GM11168 (cell line): ENCODE results near the gene TCP1.

Experiments used
- in situ Hi-C: fragments of 300-500 bp; cut with MboI; formaldehyde crosslinking; loops from one replicate; pipeline ENCODE4 v1.12.0; 2022; ENCODE audit warnings: low sequenced_read_pairs; ENCODE audit not compliant: unreplicated experiment

Gene TCP1

DNA sequence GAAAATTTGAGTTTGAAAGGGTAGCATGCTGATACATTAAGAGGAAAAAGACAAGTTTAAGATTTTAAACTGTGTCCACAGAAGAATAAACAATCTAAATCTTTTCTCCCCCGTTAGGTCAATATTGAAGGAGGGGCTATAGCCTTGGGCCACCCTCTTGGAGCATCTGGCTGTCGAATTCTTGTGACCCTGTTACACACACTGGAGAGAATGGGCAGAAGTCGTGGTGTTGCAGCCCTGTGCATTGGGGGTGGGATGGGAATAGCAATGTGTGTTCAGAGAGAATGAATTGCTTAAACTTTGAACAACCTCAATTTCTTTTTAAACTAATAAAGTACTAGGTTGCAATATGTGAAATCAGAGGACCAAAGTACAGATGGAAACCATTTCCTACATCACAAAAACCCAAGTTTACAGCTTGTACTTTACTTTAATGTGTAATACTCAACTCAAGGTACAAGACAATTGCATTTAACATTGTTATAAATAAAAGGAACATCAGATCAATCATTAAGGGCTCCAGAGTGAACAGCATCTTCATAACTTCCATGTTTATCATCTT is 10.8 kb downstream of the TCP1 start:
- in situ Hi-C loops = no loop called here

DNA sequence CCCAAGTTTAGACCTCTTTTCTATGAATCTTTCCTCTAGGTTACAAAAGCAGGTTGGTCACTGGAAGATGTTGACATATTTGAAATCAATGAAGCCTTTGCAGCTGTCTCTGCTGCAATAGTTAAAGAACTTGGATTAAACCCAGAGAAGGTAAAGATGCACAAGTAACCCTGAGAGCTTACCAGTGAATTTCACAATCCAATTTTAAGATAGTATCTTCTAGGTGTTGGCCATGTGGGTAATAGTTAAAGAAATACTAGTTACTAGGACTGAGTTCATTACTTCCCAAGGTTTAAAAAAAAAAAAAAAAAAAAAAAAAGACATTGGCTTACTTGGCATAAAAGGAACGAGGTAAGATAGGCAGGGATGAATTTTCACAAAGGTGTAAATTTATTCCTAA is 11.3 kb downstream of the TCP1 start:
- in situ Hi-C loops = no loop called here

DNA sequence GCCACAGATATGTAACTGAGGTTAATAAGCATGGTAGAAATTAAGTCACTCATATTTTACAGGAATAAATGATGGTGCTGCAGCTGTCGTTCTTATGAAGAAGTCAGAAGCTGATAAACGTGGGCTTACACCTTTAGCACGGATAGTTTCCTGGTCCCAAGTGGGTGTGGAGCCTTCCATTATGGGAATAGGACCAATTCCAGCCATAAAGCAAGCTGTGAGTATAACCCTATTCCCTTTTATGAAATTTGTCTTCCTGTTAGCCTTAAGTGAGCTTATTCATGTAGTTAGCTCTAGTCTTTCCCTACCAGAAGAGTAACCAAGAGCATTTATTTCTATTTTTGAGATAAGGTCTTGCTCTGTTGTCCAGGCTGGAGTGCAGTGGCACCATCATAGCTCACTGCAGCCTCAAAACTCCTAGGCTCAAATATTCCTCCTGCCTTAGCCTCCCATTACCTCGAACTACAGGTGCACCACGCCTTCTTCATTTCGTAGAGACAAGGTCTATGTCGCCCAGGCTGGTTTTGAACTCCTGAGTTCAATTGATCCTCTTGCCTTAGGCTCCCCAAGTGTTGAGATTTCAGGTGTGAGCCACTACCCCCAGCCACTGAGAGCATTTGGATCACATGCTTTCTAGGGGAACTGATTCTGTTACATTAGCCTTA is 12.0 kb downstream of the TCP1 start:
- in situ Hi-C loops = no loop called here

DNA sequence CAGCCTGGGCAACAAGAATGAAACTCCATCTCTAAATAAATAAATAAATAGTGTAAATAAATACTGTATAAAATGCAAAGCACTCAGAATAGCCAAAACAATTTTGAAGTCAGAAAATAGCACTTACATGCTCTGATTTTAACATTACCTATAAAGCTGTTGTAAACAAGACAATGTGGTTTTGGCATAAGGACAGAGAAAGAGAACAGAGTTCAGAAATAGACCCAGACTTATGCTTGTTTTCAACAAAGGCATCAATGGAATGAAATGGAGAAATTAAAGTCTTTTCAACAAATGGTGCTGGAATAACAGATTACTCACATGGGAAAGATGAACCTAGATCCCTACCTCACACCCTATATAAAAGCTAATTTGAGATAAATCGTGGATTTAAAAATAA is 17.2 kb downstream of the TCP1 start:
- in situ Hi-C loops = no loop called here

DNA sequence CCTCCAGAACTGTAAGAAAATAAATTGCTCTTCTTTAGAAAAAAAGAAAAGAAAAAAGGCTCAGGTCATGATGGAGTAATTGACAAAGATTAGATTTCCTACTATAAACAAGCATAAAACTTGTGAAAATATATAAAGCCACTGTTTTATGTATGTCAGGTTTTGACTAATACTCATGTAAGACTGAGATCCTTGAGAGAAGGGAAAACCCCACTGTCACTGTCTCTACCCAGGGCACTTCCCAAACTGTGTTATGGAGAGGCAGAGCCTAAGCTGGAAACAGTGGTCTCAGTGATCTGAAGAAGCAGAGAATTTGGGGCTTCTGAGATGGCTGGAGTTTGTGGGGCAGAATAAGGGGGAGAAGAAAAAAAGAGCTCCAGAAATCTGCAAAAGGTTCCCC is 19.9 kb downstream of the TCP1 start:
- in situ Hi-C loops = no loop called here

DNA sequence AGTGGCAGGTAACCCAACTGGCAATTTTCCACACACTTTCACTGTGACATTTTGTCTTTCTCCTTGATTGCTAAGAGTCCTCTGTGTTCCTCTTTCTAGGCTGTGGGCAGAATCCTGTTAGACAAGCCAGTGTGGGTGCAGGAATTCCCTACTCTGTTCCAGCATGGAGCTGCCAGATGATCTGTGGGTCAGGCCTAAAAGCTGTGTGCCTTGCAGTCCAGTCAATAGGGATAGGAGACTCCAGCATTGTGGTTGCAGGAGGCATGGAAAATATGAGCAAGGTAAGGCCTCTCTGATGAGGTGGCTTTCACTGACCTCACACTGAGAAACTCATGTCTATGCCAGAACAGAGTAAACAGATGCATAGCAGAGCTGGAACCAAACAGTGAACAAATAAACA is 22.5 kb downstream of the TCP1 start:
- in situ Hi-C loops = no loop called here

DNA sequence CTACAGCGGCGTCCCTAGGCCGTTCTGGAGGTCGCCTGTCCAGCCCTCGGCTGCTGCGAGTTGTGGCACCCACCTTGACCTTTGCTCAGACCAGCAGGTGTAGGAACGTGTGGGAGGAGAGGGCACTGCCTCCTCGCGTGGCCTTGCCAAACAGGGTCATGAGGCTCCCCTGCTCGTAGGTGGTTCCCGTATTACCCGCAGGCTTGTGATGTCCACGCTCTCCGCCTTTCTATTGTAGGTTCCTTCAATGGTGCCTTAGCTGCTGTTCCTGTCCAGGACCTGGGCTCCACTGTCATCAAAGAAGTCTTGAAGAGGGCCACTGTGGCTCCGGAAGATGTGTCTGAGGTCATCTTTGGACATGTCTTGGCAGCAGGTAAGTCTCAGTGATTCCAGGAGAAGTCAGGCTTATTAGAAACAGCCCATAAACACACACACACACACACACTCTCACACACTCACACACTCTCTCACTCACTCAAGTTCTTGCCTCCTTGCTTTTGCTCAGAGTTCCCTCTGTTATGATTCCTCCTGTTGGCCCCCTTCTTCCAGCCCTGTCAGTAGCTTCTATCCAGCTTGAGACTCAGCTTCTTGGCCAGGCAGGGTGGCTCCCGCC is 26.6 kb downstream of the TCP1 start:
- in situ Hi-C loops = no loop called here

DNA sequence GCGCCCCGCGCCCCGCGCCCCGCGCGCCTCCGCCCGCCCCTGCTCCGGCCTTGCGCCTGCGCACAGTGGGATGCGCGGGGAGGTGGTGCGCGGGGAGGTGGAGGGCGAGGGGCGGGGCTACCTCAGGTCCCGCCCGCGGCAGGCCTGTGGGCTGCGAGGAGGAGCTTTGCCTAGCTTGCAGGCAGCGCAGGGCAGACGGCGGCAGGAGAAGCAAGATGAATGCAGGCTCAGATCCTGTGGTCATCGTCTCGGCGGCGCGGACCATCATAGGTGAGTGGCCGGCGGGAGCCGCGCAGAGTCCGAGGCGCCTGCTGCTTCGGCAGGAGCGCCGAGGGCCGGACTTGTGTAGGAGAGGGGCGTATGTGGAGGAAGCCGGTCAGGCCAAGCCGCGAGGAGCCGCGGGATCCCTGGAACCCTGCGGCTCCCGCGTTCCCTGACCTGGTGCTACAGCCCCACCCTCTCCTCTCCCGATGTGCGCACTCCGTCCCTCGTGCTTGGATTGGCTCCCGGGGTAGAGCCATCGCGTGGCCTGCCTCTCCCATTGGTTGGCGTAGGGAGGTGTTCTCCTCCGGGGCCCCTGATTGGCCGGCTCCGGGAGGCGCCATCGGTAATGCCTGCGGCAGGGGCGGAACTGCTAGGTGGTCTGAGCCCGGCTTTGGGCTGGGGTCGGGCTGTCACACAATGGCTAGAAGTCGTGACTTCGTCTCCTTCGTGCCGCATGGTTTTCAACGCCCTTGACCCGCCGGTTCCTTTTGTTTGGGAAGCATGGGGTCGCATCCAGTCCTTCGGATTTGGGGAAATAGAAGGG is 27.3 kb downstream of the TCP1 start, which contains the start of gene ACAT2:
ACAT2 (plus strand) TSS at position 173 of the 808 bp plus-strand sequence; CDS start at position 216, 43 bp downstream.
- in situ Hi-C loops = no loop called here

DNA sequence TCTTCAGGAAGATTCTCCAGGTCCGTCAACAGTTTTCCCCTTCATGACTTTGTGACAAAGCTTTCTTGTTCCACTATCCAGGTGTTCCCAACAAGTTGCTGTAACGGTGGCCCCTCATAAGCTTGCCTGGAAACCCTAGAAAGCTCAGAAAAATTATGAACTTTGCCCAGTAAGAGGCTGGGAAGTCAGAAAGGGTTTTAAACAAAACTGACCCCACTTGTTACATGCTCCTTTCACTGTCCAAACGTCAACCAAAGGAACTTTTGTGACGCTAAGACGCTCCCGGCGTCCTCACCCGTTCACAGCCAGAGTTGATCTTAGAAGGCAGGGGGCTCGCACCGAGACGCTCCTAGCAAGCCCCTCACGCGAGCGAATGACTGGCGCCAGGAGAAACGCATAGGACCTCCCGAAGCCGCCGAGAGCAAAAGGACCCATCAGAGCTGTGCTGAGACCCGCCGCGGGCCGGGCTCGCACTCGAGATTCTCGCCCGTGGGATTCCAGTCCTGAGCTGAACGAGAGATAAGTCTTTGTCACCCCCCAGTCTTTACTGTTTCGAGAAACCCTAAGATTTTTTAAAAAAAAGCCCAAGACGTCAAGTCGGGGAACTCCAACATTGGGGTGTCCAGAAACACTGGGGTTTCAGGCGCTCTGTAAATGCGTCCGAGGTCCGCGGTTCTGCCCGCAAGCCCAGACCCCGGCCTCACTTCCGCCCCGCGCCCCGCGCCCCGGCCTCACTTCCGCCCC is 28.1 kb downstream of the TCP1 start:
- in situ Hi-C loops = no loop called here

DNA sequence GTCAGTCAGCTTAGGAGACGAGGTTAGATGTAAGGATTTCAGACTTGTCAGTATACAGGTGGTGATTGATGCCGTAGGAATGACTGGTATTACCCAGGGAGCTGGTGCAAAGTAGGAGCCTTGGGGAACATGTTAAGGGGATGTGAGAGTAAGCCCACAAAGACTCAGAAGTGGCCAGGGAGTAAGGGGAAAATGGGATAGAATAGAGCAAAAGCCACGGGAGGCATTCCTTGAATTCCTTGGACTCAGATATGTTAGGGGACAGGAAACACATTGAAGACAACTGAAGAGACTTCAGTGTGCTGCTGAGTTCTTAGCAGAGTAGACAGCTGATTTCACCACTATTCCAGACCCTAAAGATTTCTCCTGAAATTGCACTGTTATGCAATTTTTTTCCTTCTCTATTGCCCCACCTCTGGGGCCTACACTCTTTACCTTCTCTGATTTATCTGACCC is 28.8 kb downstream of the TCP1 start:
- in situ Hi-C loops = no loop called here

DNA sequence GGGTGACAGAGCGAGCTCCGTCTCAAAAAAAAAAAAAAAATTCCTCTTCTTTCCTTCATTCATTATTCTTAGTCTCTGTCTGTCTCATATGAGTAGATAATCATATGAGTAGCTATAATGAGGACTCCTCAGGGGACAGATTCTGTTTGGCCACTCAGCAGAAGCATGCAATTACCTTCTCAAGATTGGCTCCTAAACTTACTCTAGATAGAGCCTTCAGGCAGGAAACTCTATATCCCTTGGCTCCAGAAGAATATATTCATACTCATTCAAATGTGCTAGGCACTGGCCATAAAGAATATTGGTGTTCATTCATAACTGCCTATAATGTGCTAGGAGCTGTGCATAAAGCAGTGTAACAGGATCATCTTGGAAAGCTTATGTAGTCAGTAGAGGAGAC is 29.8 kb downstream of the TCP1 start:
- in situ Hi-C loops = no loop called here

DNA sequence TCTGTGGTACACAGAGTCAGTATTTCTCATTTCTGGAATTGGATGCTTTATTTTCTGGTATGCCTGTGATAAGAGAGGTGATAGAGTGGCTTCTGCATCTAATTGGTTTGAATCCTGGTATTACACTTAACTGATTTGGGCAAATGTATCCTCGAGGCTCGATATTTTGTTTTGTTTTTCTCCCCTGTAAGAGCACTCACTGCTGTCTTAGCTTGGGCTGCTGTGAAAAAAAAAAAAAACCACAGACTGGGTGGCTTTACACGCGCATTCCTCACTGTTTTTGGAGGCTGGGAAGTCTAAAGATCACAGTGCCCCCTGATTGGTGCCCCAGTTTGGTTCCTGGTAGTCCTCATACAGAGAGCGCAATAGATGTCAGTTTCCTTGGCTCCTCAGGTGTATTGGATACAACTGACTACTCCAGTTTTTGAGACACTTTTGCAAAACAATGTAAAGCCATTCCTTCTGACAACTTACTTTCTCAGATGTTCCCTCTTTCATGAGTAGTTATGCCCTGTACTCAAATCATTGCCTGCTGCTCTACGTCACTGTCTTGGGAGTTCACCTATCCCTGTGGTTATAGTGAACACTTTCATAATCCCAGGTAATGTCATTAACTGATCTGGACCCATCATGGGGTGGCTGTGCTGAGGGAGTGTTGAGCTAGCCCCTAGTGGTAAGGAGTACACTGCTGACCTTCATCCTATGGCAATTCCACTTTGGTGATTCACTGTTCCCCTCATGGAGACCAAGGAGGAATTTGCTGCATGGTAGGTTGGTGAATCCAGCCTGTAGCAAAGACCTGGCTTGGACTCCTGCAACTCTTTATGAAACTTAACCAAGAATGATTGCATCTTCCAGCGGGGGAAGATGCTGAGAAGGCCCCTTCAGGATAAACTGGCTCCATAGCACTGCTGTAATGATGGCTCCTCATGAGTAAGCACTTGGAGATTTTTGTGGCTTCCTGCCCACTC is 31.1 kb downstream of the TCP1 start:
- in situ Hi-C loops = no loop called here

DNA sequence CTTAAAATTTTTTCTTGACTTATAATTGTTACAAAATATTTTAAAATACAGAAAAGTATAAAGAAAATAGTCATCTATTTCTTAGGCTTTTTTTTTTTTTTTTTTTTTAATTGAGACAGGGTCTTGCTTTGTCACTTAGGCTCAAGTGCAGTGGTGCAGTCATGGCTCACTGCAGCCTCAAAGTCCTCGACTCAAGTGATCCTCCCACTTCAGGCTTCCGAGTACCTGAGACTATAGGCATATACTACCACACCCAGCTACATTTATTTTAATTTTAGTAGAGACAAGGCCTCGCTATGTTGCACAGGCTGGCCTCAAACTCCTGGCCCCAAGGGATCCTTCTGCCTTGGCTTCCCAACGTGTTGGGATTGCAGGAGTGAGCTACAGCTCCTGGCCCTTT is 32.9 kb downstream of the TCP1 start:
- in situ Hi-C loops = no loop called here

DNA sequence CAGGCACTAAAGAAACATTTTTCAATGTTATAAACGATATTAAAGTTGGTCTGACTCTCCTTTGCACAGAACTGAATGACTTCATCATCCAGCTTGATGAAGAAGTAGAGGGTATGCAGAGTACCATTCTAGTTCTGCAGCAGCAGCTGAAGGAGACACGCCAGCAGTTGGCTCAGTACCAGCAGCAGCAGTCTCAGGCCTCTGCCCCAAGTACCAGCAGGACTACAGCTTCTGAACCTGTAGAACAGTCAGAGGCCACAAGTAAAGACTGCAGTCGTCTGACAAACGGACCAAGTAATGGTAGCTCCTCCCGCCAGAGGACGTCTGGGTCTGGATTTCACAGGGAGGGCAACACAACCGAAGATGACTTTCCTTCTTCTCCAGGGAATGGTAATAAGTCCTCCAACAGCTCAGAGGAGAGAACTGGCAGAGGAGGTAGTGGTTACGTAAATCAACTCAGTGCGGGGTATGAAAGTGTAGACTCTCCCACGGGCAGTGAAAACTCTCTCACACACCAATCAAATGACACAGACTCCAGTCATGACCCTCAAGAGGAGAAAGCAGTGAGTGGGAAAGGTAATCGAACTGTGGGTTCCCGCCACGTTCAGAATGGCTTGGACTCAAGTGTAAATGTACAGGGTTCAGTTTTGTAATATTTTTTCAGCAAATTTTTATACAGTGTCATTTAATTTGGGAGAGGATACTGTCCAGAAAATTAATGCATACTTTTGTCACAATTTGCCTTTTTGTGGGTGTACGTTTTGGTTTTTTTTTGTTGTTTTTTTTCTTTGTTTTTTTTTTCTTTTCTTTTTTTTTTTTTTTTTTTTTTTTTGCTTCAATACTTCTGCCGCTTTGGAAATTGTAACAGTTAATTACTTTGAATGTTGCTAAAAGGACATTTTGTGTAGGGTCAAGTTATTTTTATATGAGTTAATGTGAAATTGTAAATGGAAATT is 34.2 kb downstream of the TCP1 start:
- in situ Hi-C loops = no loop called here

DNA sequence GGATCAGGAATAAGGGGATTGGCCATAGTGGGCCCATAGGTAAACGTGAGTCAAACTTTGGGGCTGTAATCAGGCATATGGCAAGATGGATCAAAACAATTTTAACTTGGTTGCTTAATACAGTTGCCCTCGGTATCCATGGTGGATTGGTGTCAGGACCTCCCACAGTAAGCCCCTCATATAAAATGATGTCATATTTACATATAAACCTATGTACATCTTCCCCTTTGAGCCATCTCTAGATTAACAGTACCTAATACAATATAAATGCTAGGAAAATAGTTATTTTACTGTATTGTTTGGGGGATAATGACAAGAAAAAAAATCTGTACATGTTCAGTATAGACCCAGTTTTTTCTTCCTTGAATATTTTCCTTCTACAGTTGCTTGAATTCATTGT is 35.0 kb downstream of the TCP1 start:
- in situ Hi-C loops = no loop called here

DNA sequence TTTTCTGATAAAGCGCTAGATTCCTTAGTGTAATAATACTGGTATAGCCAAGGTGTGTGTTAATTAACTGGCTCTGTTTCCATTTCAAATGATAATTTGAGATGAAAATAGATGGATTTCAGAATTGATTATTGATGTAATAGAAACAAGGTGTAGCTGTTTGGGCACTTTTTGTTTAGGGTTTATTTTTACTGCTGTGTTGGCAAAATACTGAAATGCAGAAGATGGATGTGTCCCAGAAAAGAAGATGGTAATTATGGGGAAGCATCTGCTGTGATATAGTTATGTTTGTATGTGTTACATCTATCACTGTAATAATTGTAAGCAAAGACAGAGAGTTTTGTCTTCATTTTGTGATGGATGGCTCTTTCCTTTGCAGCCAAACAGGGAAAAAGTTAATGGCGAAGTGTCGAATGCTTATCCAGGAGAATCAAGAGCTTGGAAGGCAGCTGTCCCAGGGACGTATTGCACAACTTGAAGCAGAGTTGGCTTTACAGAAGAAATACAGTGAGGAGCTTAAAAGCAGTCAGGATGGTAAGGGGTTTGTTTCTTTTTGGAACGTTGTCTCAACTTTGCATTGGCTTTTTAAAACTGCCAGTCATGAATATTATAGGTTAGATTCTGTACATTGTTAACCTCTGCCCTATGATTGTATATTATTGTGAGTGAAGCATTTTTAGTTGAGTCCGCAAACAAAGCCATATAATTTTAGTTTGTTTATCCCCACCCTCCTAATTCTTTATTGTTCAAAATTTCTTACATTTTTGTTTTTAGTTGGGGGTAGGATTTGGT is 36.1 kb downstream of the TCP1 start:
- in situ Hi-C loops = no loop called here

DNA sequence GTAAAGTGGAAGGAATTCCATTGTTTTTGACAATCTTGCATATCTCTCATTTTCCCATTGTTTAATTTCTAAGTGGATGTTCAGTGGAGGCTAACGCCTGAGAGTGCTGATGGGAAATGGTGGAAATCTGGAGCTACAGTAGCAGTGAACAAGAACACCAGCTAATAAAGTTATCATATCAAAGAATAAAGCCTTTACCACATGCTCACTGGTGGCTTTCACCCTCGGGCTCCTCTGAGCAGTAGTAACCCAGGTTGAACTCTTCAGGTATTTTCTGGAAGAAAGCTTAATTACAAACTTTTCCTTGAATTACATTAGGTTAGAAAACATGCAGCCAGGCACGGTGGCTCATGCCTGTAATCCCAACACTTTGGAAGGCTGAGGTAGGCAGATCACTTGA is 38.0 kb downstream of the TCP1 start:
- in situ Hi-C loops = no loop called here
